H1 (cell line): ENCODE results near the gene CACNA2D4. TPM values are rescaled to one million over a fixed set of nuclear protein-coding genes. Genes with fewer than 3 reads are reported as not detected.

Experiments used
- CTCF ChIA-PET: fragments of 300-600 bp; sonication (Branson Sonifier 250); formaldehyde crosslinking; loops from one replicate; lab custom pipeline; 2021; ENCODE audit not compliant: partially characterized antibody; lab: Charles Lee
- POLR2A ChIA-PET: fragments of 300-600 bp; sonication (Branson Sonifier 250); formaldehyde crosslinking; loops from one replicate; lab custom pipeline; 2021; ENCODE audit warnings: inconsistent platforms; ENCODE audit not compliant: partially characterized antibody; lab: Charles Lee
- DNase-seq, 2 experiments: peaks; one replicate each; pipeline versions ENCODE4 v3.0.0 to v3.0.0-alpha.2; 2010 to 2022; ENCODE audit warnings: low spot score in 2 of 2, low read depth in 1 of 2, mixed read lengths in 1 of 2
- FAIRE-seq: peaks from 2 replicates; lab custom pipeline; 2011; peaks lifted over from hg19 to GRCh38; lab: Jason Lieb, UNC
- H2AFZ ChIP-seq: 2 replicates; pipeline ENCODE4 v1.8.1; 2012; ENCODE audit warnings: low read length, inconsistent platforms
- H2AK5ac ChIP-seq: 2 replicates; pipeline ENCODE4 v1.6.1; 2013; ENCODE audit warnings: low read depth, low read length
- H2BK120ac ChIP-seq: replicated peaks from 2 replicates; pipeline ENCODE3; 2013; ENCODE audit warnings: low read depth, low read length, inconsistent platforms
- H2BK12ac ChIP-seq: 2 replicates; pipeline ENCODE4 v1.6.1; 2013; ENCODE audit warnings: low read depth, low read length
- H2BK15ac ChIP-seq: 2 replicates; pipeline ENCODE4 v1.6.1; 2013; ENCODE audit warnings: low read length
- H2BK20ac ChIP-seq: 2 replicates; pipeline ENCODE4 v1.6.1; 2013; ENCODE audit warnings: low read length
- H2BK5ac ChIP-seq: 2 replicates; pipeline ENCODE4 v1.6.1; 2013; ENCODE audit warnings: low read depth, low read length
- H3K14ac ChIP-seq: 2 replicates; pipeline ENCODE4 v1.6.1; 2013; ENCODE audit warnings: inconsistent platforms; ENCODE audit not compliant: insufficient read length
- H3K18ac ChIP-seq: 2 replicates; pipeline ENCODE4 v1.6.1; 2013; ENCODE audit warnings: low read length; ENCODE audit errors: extremely low read depth
- H3K23ac ChIP-seq: 2 replicates; pipeline ENCODE4 v1.6.1; 2013; ENCODE audit warnings: inconsistent platforms; ENCODE audit not compliant: insufficient read length
- H3K23me2 ChIP-seq: 2 replicates; pipeline ENCODE4 v1.6.1; 2013; ENCODE audit warnings: low read depth, low read length
- H3K27ac ChIP-seq: 2 replicates; pipeline ENCODE4 v1.6.1; 2011; ENCODE audit warnings: low read depth, low read length, inconsistent platforms
- H3K27me3 ChIP-seq, 4 experiments: replicated peaks in 1 of 4; 1 replicate in 1 of 4; 2 replicates in 3 of 4; pipeline versions ENCODE4 v1.6.1 to v1.8.1; 2011 to 2013; ENCODE audit warnings: low read length in 3 of 4, mild to moderate bottlenecking in 3 of 4, inconsistent platforms in 2 of 4, mixed read lengths in 2 of 4, moderate library complexity in 1 of 4; ENCODE audit not compliant: control insufficient read depth in 3 of 4, insufficient read depth in 3 of 4; ENCODE audit errors: extremely low read depth in 1 of 4
- H3K36me3 ChIP-seq, 4 experiments: 2 replicates each; pipeline versions ENCODE4 v1.6.1 to v1.8.1; 2011 to 2013; ENCODE audit warnings: mild to moderate bottlenecking in 4 of 4, low read length in 3 of 4, moderate library complexity in 2 of 4, control low read depth in 1 of 4, inconsistent platforms in 1 of 4; ENCODE audit not compliant: insufficient read depth in 4 of 4, control insufficient read depth in 2 of 4
- H3K4ac ChIP-seq: replicated peaks from 2 replicates; pipeline ENCODE3; 2013; ENCODE audit warnings: low read length, low read depth, mixed read lengths, inconsistent platforms; ENCODE audit not compliant: insufficient read length
- H3K4me1 ChIP-seq, 4 experiments: replicated peaks in 1 of 4; 1 replicate in 1 of 4; 2 replicates in 3 of 4; pipeline versions ENCODE4 v1.6.1 to v1.8.1; 2011 to 2013; ENCODE audit warnings: low read length in 3 of 4, inconsistent platforms in 2 of 4, mixed read lengths in 1 of 4; ENCODE audit not compliant: insufficient read depth in 4 of 4, control insufficient read depth in 3 of 4
- H3K4me2 ChIP-seq, 2 experiments: 2 replicates each; pipeline versions ENCODE4 v1.6.1 to v1.8.1; 2011 to 2013; ENCODE audit warnings: low read depth in 2 of 2, low read length in 2 of 2, control low read depth in 1 of 2, inconsistent platforms in 1 of 2, mild to moderate bottlenecking in 1 of 2; ENCODE audit not compliant: insufficient read depth in 1 of 2
- H3K4me3 ChIP-seq, 4 experiments: fragments of 200-600, 300-600 bp in 1 of 4; sonication (generic), shearing (Covaris generic), sonication (Bioruptor Twin) in 1 of 4; 2 replicates each; pipeline versions ENCODE4 v1.5.1 to v1.8.1; 2011 to 2016; ENCODE audit warnings: low read length in 4 of 4, low read depth in 3 of 4, control low read depth in 2 of 4, inconsistent platforms in 2 of 4, mild to moderate bottlenecking in 2 of 4, mixed read lengths in 1 of 4, moderate library complexity in 1 of 4; ENCODE audit not compliant: insufficient read depth in 2 of 4; ENCODE audit errors: extremely low read depth in 1 of 4
- H3K56ac ChIP-seq: replicated peaks from 2 replicates; pipeline ENCODE3; 2013; ENCODE audit warnings: low read depth, mild to moderate bottlenecking, mixed read lengths, low read length, inconsistent platforms; ENCODE audit not compliant: insufficient read length
- H3K79me1 ChIP-seq: 2 replicates; pipeline ENCODE4 v1.6.1; 2013; ENCODE audit warnings: low read depth, low read length, control low read depth
- H3K79me2 ChIP-seq, 2 experiments: 2 replicates each; pipeline versions ENCODE4 v1.6.1 to v1.8.1; 2012 to 2013; ENCODE audit warnings: low read length in 2 of 2, mild to moderate bottlenecking in 2 of 2, inconsistent platforms in 1 of 2; ENCODE audit not compliant: insufficient read depth in 2 of 2, control insufficient read depth in 1 of 2
- H3K9ac ChIP-seq, 4 experiments: replicated peaks in 1 of 4; 1 replicate in 1 of 4; 2 replicates in 3 of 4; pipeline versions ENCODE4 v1.6.1 to v1.8.1; 2011 to 2013; ENCODE audit warnings: low read depth in 3 of 4, low read length in 3 of 4, control low read depth in 2 of 4, mild to moderate bottlenecking in 2 of 4, moderate library complexity in 2 of 4, inconsistent platforms in 1 of 4; ENCODE audit errors: extremely low read depth in 1 of 4
- H3K9me3 ChIP-seq, 2 experiments: 2 replicates each; pipeline versions ENCODE4 v1.6.1 to v1.8.1; 2012 to 2013; ENCODE audit warnings: mild to moderate bottlenecking in 2 of 2, moderate library complexity in 2 of 2, control low read depth in 1 of 2, inconsistent platforms in 1 of 2, low read depth in 1 of 2, low read length in 1 of 2, mixed read lengths in 1 of 2; ENCODE audit not compliant: insufficient read depth in 2 of 2
- H4K20me1 ChIP-seq, 2 experiments: replicated peaks in 1 of 2; 2 replicates each; pipeline versions ENCODE3 to v1.8.1; 2011 to 2013; ENCODE audit warnings: inconsistent platforms in 2 of 2, low read length in 2 of 2, mild to moderate bottlenecking in 1 of 2; ENCODE audit not compliant: insufficient read depth in 2 of 2, control insufficient read depth in 1 of 2
- H4K5ac ChIP-seq: 2 replicates; pipeline ENCODE4 v1.6.1; 2013; ENCODE audit warnings: low read length, low read depth, mixed read lengths, inconsistent platforms; ENCODE audit not compliant: insufficient read length
- H4K8ac ChIP-seq: 2 replicates; pipeline ENCODE4 v1.8.0; 2013; ENCODE audit warnings: mild to moderate bottlenecking, moderate library complexity, low read length, inconsistent platforms; ENCODE audit not compliant: insufficient read depth; ENCODE audit errors: extremely low read depth
- H4K91ac ChIP-seq: replicated peaks from 2 replicates; pipeline ENCODE3; 2013; ENCODE audit warnings: low read length, mixed read lengths, inconsistent platforms; ENCODE audit not compliant: insufficient read length
- ATF2 ChIP-seq: IDR thresholded peaks from 2 replicates; pipeline ENCODE4 v1.6.1; 2012; ENCODE audit warnings: low read length, inconsistent platforms
- EP300 ChIP-seq, 2 experiments: IDR thresholded peaks; 1 replicate in 1 of 2; 2 replicates in 1 of 2; pipeline ENCODE4 v1.6.1; 2011 to 2012; ENCODE audit warnings: low read depth in 2 of 2, low read length in 2 of 2, mild to moderate bottlenecking in 2 of 2, borderline replicate concordance in 1 of 2, inconsistent platforms in 1 of 2, moderate library complexity in 1 of 2
- KDM1A ChIP-seq: fragments of 200-600, 300-600 bp; sonication (generic); IDR thresholded peaks from 2 replicates; pipeline ENCODE4 v1.7.1; 2016; ENCODE audit warnings: mild to moderate bottlenecking, low read length, borderline replicate concordance
- KDM5A ChIP-seq: fragments of 200-600 bp; IDR thresholded peaks from 2 replicates; pipeline ENCODE4 v1.7.1; 2012; ENCODE audit warnings: mild to moderate bottlenecking, low read length, inconsistent platforms, mixed read lengths
- MAFK ChIP-seq: IDR thresholded peaks from 2 replicates; pipeline ENCODE4 v1.6.1; 2012; ENCODE audit warnings: low read depth, mild to moderate bottlenecking, improper control_type of control experiment, low read length
- POLR2A ChIP-seq, 2 experiments: IDR thresholded peaks; 1 replicate in 1 of 2; 2 replicates in 1 of 2; pipeline ENCODE4 v1.6.1; 2011; ENCODE audit warnings: low read depth in 2 of 2, low read length in 2 of 2, mild to moderate bottlenecking in 2 of 2; ENCODE audit errors: control extremely low read depth in 1 of 2
- RAD21 ChIP-seq, 2 experiments: IDR thresholded peaks in 1 of 2; conservative IDR thresholded peaks in 1 of 2; 2 replicates each; pipeline ENCODE4 v1.6.1; 2011; ENCODE audit warnings: low read depth in 2 of 2, low read length in 2 of 2, improper control_type of control experiment in 1 of 2, inconsistent platforms in 1 of 2, mild to moderate bottlenecking in 1 of 2, moderate library complexity in 1 of 2
- SUZ12 ChIP-seq: fragments of 200-600 bp; sonication (generic); IDR thresholded peaks from 2 replicates; pipeline ENCODE4 v1.6.1; 2012; ENCODE audit warnings: mild to moderate bottlenecking, inconsistent platforms, low read length, moderate library complexity, mixed read lengths
- WGBS, 2 experiments: shearing (Covaris generic) in 1 of 2; methylation state at CpG; one replicate each; pipeline versions ENCODE4 v1.1.6 to v1.1.7; 2013 to 2015; ENCODE audit warnings: low lambda C conversion rate in 2 of 2, mixed read lengths in 2 of 2, inconsistent platforms in 1 of 2, low coverage in 1 of 2, missing lambda C conversion rate in 1 of 2; ENCODE audit not compliant: insufficient replicate concordance in 2 of 2, insufficient coverage in 1 of 2, insufficient read length in 1 of 2; ENCODE audit errors: extremely low coverage in 1 of 2, missing lambda C conversion rate in 1 of 2; 5-methylcytosine and 5-hydroxymethylcytosine counted together
- polyA plus RNA-seq, 7 experiments: library from polyadenylated mRNA; depleted of rRNA in 3 of 7; stranded (reverse) in 5 of 7; unstranded in 2 of 7; fragments of >200 nt in 5 of 7; fragments of 200-250 nt in 2 of 7; gene quantifications; 1 replicate in 5 of 7; 2 replicates in 1 of 7; 4 replicates in 1 of 7; pipeline versions ENCODE4 v1.2.1 to v1.2.3, GENCODE V29; 2011 to 2013; ENCODE audit warnings: missing spikeins in 2 of 7, mixed read lengths in 2 of 7
- total RNA-seq: library from RNA; stranded (reverse); fragmentation: NEBNext Ultra II Directional; extraction: Animal tissue kit (Norgen Biotek cat#: 25700); gene quantifications from 2 replicates; pipeline ENCODE4 v1.2.1, GENCODE V29; 2021

CACNA2D4 gene
- total and polyA plus RNA-seq, 2 of the 8 experiments (the other 6 are each of a cell fraction or from before 2014, with no cell fraction given) = 0.44 to 0.88 TPM

GRCh38 chr12:1840981-1841425 lies 77.4 kb downstream of the CACNA2D4 start:
- CTCF ChIA-PET = no interaction called here
- Histone ChIP-seq H3K27ac (no peak overlapping the region), H3K79me1 (no peaks in the 10 kb centered on the region), H2AK5ac (no peak overlapping the region), H2BK120ac (no peak overlapping the region), H3K4me1 (peaks cover 0 to 18% (median 9%) of the 10 kb centered on the region in 4 experiments; a peak in 5 of 7 replicates), H2BK5ac (0 out of 2 replicates have a peak overlapping the region, but pooled peaks have one; percentile 39), H3K14ac (no peak overlapping the region), H3K79me2 (no peaks in the 10 kb centered on the region), H3K9ac (no peak overlapping the region), H2AFZ (no peak overlapping the region), H4K20me1 (no peaks in the 10 kb centered on the region), H3K4me2 (no peak overlapping the region), H3K9me3 (no peaks in the 10 kb centered on the region), H4K5ac (no peak overlapping the region), H2BK20ac (no peak overlapping the region), H2BK12ac (0 out of 2 replicates have a peak overlapping the region, but pooled peaks have one; percentile 50), H4K8ac (0 out of 2 replicates have a peak overlapping the region, but pooled peaks have one; percentile 28), H3K36me3 (no peaks in the 10 kb centered on the region), H4K91ac (peak overlapping the region; percentile 39), H3K23me2 (no peaks in the 10 kb centered on the region), H3K56ac (no peak overlapping the region), H3K27me3 (no peaks in the 10 kb centered on the region), H3K4ac (no peak overlapping the region), H2BK15ac (no peak overlapping the region), H3K23ac (no peak overlapping the region), H3K4me3 (no peak overlapping the region), H3K18ac (no peak overlapping the region)
- TF ChIP-seq KDM1A (no peak), ATF2 (no peak), KDM5A (no peak), RAD21 (IDR thresholded peaks at IDR 0.05 in 1 of 2, conservative IDR thresholded peaks at IDR 0.05 in 1 of 2; ENCODE audit: low read depth in 2 of 2, low read length in 2 of 2) (no peak), SUZ12 (no peak), POLR2A (IDR thresholded peaks at IDR 0.05; ENCODE audit: control extremely low read depth in 1 of 2, low read depth in 2 of 2, low read length in 2 of 2) (no peak), EP300 (IDR thresholded peaks at IDR 0.05; ENCODE audit: borderline replicate concordance in 1 of 2, low read depth in 2 of 2, low read length in 2 of 2) (no peak), MAFK (no peak)
- WGBS, 2 experiments = 88% methylated on average over 11 of the region's 16 CpGs; no CpG with 5 or more reads in 1 of the 2 experiments
- no peak for FAIRE-seq
- POLR2A ChIA-PET = no interaction called here
- no peak for DNase-seq
